ENCODE data around the gene GRIK1.

Gene GRIK1

DNA sequence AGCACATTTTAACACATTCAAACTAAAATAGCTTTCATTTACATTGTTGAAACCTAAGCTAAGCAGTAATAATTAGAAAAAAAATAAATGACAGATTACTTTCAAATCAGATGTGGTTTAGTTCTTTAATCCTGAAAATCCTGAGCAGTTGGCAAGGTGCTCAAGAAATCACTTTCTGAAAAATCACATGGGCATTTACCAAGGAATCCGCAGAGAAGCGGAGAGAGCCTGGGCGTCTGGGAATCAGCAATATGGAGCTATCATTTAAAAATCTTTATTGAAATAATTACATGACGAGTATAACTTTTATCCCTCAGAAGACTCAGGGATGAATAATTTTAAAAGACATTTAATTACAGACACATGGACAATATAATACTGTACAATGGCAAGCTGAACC is 30.2 kb downstream of the GRIK1 start:
- DNase-seq, result no peak

DNA sequence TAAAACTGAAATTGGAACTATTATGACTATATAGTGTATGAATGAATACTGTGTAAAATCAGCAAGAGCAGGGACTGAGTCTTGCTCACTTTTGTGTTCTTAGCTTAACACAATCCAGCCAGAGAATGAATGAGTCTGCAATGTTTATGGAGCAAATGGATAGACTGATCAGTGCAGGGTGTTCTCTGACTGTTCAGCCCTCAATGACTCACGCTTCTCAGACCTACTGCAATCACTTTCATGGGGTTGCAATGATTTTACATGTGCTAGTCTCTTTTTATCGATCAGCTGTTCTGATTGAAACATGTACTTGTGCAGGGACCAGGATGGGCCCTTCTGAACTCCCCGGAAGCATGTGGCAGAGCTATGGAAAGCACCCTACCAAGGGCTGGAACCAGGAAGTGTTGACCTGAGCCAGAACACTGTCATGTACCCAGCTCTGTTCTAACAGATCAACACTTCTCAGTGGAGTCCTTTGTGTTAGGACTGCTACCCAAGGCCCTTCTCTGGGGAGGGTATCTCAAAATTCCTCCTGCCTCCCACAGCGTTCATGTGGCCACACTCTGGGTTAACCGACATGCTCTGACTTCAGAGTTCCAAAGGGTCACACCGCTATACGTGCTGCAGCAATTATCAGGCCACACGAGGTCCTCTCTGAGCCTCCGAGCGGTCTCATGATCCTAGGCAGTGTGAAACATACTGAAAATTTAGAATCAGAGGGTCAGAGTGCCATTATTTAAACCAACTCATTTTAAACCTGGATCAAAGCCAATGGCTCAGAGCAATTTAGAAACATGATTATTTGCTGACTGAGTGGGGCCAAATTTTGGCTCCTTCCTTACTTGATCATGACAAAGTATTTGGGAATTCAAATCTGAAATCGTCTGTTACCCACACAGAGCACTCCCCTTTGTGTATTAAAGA is 35.2 kb downstream of the GRIK1 start:
- DNase-seq, result no peak

DNA sequence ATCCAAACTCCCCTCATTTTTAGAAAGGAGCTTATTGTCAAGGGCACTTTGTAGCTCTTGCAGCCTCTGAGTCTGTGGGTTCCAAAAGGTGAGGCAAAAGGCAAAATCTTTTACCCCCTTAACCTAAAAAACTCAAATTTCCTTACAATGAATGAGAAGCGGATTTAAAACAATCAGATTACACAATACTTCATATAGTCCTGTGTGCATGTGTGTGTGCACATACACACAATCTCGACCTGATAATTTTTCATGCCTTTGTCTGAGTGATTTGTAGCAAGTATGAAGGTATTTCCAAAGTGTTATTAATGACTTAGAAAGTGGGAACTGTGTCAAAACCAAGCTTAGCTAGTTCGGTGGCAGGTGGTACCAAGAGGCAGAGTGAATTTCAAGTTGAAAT is 42.9 kb downstream of the GRIK1 start:
- no peak for DNase-seq

DNA sequence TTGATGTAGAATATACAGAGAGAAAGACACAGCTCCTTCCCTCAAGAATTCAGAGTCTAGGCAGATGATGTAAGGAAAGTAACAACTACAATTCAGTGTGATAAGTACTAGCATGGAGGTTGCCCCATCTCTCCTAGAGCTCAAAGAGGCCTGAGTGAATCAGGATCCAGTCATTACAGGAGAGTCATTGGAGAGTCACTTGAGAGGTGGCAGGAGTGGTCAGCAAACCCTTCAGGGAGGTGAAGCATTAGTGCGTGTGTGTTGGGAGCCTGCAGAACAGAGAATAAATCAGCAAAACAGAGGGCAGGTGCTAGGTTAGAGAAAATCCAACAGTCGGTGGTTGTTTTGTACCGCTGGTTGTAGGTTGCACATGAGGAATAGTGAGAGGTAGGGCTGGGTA is 46.1 kb downstream of the GRIK1 start:
- DNase-seq, result no peak

DNA sequence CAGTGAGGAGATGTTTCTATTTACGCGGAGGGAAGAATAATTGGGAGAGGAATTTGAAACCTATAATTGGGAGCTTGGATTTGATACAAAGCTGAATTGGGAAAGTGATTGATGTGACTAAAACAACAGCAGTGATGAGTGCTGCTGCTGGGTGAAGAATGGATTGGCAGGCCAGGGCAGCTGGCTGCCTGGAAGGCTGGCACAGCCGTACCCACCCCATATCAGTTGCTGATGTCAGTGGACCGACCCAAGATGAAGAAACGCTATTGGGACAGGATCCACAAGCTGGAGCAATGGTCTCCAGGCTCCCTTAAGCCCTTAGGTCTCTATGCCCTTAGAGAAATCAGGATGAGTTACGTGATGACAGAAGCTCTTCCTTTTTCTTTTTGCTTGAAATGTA is 47.4 kb downstream of the GRIK1 start:
- DNase-seq, result no peak

DNA sequence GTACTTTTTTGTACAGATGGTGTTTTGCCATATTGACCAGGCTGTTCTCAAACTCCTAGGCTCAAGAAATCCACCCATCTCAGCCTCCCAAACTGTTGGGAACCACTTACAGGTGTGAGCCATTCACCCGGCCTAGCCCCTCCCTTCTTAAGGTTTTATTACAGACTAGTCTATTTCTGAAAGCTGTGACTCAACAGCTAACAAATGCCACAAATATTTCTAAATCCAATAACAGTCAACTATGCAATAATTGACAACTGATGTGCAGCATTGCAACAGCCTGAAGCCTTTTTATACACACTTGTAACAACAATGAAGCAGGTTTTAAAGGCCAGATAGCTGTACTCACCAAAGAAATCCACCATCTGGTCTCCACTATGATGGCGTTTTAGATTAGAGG is 51.4 kb downstream of the GRIK1 start:
- no peak for DNase-seq

DNA sequence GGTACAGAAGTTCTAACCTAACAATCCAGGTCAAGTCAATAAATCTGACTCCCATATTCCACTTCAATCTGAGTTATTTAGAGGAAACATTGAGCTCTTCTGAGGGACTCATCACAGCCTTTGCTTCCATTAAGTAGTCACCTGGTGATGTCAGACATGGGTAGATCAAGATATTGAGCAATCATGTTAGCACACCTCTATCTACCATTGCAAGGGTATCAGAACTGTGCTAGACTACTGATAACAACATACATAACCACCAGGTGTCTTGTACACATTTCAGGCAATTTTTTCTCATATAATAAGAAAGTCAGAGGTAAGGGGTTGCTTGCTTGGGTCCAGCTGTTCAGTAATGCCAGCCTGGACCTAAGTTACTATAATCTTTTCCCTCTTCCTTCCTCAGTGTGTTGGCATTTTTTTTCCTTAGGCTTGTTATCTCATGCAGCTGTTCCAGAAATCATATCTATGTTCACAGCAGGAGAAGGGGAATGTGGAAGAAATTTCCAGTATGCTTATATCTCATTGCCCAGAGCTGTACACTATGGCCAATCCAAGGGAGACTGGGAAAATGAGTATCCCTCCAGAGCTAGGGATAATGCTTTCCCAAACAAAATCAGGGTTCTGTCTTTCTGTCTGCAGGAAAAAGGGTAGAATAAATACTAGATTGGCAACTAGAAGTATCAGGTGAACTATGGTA is 52.3 kb downstream of the GRIK1 start:
- no peak for DNase-seq

DNA sequence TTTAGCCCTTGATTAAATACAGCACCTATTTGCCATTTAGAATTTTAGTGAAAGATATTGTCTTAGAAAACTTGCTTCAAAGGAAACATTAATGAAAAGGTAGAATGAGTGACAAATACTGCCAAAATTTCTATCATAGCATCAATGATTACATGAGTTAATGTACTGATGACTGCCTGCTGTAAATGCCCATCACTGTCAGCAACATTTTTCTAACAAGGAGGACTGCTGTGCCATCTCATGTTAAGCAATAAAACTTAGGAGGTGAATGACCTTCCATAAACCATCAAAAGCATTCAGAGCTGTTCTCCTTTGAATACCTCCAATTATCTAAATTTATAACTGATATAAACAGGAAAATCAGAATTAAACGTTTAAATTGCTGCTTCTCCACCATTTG is 54.3 kb downstream of the GRIK1 start:
- no peak for DNase-seq

DNA sequence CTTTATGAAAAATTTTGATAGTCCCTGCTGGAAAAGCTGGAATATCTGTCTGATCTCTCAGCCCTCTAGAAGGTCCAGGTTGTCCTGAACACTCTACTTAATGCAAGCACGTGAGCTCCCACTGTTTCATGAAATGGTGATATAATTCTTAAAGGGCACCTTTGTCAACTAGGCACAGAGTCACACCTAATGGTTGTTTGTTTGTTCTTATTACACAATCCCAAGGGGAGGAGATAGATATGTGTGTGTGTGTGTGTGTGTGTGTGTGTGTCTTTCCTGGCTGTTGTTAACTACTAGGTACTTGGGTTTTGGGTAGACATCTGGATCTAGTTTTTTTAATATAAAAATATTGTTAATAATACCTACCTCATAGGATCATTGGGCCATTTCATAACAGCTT is 63.9 kb downstream of the GRIK1 start:
- no peak for DNase-seq

DNA sequence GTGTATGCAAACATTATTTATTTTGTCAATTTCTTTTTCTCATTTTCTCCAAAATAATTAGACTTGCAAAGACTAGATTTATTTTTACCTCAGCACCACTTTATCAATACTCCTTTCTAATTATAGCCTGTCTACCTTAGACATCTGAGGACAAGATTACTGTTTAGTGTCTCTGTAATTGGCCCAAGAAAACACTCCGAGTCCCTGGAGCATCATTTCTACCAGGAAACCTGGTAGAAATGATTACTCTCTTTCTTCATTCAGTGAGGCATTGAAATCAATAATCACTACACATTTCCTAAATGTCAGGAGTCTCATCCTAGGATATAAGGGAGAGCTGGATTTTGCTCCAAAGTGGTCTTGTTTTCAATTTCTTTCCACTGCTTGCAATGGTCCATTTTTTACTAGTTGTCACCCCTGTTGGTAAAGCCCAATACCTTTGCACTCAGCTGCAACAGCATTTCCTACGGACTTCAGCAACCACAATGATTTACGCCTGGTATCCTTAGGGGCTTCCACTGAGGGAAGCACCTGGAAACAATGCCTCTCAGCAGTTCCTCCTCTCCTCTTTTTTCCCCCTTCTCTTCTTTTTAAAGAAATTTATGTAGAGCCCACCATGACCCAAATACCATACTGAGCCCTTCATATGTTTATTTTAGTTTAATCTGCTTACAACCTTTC is 64.6 kb downstream of the GRIK1 start:
- DNase-seq, result no peak

DNA sequence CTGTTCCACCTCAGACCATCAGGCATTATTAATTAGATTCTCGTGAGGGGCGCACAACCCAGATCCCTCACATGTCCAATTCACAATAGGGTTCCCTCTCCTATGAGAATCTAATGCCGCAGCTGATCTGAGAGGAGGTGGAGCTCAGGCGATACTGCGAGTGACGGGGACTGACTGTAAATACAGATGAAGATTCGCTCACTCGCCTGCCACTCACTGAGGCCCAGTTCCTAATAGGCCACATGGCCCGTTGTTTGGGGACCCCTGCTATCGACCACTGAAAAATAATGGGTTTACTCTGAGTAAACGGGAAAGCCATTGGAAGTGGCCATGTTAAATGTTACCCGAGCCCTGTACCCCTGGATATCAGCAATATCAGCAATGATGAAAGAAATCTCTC is 65.9 kb downstream of the GRIK1 start:
- no peak for DNase-seq

DNA sequence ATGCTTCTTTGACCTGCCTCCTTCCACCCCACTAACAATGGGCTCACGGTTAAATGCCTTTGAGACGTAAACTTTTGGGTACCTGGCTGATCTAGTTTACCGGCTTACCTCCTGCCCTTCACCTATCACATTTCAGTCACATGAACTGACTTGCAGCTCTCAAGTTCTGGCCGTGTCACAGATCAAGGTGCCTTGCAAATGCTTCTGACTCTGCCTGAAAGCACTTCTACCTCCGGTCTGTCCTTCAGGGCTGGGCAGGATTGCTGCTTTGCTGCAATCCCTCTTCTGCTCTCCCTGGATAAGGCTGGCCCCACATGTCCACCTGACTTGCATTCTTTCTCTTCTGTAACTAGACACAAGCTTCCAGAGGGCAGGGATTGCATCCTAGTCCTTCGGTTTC is 69.0 kb downstream of the GRIK1 start:
- DNase-seq, result no peak

DNA sequence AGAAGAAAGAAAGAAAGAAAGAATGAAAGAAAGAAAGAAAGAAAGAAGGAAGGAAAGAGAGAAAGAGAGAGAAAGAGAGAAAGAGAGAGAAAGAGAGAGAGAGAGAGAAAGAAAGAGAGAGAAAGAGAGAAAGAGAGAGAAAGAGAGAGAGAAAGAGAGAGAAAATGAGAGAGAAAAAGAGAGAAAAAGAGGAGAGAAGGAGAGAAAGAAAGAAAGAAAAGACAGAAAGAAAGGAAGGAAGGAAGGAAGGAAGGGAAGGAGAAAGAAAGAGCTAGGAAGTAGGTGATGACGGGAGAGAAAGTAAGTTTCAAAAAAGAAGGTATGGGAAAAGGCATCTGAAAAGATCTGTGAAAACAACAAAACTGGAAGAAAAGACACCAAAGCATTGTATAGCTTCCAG is 72.0 kb downstream of the GRIK1 start:
- DNase-seq, result no peak

DNA sequence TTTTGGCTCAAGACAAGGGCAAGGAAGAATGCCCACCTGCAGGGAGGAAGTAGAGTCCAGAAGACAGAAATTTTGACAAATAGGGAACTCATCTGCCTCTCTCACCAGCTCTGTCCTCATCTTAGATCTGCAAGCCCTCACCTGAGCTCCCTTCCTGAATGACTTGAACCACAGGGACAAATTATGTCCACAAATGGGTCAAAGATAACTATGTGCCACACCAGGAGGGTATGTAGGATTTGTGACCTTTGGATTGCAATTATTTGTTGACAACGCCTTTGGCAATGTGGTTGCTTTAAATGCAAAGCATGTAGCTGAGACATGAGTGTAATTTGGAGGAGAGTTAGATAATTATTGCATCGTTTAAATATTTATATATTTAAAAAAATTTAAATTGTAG is 79.5 kb downstream of the GRIK1 start:
- no peak for DNase-seq

DNA sequence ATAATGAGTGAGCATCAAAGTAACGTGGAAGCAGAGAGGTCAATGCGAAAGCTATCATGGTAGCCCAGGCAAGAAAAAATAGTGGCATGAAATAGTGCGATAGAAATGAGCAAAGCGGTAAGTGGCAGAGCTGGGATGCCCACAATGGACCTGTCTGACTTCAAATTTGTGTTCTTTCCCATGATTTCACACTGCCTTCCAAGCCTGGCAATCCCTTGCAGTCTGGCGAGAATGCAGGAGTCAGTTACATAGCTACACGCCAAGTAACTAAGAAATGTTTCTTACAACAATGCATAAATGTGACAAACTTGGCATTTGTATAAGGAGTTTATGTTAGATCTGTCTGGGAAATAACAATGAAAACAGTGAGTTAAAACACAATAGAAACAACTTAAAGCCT is 82.6 kb downstream of the GRIK1 start:
- no peak for DNase-seq

DNA sequence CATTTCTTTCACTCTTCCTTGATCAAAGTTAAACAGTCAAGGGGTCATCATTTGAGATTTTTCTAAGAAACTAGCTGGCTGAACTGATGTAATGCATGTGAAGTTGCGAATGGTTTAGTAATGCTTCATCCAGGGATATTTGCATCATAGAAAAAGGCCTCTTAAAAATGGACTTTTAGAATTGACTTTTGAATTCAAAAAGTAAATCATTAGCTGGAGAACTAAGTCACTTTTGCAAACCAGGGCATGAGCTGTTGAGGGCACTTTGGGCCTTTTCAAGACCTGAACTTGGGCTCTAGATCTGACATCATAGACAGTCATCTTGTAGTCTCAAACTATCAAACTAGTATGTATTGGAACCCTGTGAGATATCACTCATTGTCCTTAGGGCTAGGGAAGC is 85.0 kb downstream of the GRIK1 start:
- DNase-seq, result no peak

DNA sequence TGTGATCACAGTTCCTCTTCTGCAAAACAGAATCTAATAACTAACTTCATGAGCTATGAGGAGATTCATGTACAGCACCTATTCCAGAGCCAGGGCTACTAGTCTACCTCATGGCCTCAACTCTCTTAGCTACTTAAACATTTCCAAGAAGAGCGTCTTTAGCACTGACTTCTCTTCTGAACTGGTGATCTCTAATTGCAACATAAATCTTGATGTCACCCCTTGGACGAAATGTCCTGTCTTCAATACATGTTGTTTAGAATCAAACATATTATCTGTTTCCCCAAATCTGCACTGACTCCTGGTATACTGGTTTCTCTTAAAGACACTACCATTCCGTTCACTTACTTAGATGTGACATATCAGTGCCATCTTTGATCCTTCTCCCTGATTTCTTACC is 88.2 kb downstream of the GRIK1 start:
- DNase-seq, result peak in 1 of 4 experiments; percentile 9

DNA sequence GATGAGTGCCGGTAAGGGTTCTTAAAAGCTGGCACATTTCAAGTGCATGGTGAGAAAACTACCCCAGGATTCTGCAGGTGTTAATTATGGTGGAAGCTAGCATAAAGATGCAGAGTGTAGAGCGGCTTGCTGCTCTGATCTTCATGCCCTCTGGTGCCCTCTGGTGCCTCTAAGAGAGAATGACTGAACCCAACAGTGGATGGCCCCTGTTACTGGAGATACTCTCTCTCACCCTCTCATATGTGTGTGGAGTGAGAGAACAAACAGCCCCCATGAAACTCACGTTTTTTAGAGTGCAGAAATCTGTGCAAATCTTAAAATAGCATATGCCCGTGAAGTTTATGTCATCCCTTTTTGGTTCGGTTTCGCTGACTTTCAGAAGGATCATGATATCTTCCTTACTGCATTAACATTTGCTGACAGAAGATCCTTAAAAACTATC is 90.0 kb downstream of the GRIK1 start:
- DNase-seq, result peak; percentile 70 to 81 (median 72)

DNA sequence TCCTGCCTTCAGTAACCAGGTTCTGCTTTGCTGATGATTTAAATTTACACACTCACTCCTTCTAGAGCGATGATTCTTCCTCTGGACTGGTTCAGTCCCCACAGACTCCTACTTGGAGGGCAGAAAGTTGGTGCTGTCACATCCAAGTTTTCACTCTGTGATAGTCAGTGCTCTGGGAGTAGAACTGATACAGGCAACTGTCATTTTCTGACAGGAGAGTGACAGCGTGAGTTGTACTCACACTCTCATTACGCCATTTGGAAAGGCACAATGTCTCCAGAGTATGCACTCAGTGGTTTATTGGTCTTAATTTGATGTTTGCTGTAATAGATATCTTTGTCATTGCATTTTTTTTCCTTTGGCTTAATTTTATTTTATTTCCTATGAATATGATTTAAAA is 96.0 kb downstream of the GRIK1 start:
- DNase-seq, result no peak

DNA sequence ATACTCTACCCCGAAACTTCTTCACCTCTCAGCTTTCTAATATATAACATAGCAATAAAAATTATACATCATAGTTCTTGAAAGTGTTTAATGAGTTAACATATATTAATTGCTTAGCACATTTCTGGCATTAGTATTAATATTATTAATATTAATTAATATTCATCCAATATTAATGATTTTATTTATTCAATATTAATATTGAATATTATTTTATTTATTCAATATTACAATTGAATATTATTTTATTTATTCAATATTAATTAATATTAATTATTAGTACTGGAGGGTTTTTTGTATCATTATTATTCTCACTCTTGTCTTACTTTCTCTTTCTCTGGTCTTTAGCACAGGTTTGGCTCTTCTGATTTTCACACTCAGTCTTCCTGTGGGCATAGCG is 105.2 kb downstream of the GRIK1 start:
- no peak for DNase-seq

DNA sequence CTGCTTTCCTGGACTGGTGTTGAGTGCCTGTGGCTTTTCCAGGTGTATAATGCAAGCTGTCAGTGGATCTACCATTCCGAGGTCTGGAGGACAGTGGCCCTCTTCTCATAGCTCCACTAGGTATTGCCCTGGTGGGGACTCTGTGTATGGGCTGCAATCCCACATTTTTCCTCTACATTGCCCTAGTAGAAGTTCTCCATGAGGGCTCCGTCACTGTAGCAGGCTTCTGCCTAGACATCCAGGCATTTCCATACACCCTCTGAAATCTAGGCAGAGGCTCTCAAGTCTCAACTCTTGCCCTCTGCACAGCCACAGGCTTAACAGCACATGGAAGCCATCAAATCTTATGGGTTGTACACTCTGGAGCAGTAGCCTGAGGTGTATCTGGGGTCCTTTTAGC is 107.6 kb downstream of the GRIK1 start:
- no peak for DNase-seq

DNA sequence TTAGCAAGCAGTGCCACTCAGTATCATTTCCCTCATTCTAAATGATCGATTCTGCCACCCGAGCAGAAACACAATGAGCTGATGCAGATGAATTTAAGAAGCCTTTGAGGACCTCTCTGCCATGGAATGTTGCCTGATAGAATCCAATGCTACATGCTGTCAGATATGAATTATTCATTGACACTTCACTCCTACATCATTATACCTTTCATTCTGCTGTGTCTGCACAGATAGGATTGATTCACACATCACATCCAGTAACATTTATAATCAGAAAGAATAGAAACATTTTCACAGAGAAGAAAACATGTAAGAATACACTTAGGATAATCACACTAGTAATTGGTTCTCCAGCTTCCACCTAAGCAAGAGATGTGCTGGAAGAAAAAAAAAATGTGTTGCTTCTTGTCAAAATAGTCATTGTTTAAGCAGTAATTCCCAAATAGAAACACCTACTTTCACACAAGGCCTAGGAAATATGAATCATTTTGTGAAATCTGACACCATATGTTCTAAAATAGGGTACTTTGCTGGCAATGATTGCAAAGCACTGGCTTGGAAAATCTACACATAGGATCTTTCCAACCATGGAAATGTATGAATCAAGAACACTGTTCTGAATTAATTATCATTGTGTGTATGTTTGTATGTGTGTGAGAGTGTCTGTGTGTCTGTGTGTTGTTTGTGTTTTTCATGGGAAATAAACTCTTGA is 110.1 kb downstream of the GRIK1 start:
- no peak for DNase-seq

DNA sequence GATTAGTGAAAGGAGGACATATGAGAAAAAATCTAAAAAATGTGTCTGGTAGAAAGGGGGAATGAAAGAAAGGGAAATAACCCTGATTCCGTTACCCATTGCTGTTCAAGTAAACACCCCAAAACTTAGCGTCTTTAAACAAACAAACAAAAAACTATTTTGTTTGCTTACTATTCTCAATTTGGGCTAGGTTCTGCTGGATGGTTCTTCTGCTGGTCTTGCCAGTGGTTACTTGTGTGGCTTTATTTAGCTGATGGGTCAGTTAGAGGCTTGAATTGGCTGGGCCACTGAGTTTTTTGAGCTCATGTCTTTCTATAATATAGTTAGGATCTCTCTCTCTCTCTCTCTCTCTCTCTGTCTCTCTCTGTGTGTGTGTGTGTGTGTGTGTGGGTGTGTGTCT is 112.1 kb downstream of the GRIK1 start:
- DNase-seq, result no peak
